Measurements from ENCODE around the gene CBL.
"Not testable (repeated sequence)": the region's sequence is repeated elsewhere in the genome, so short reads cannot be mapped to it uniquely, and the experiment has no call there.

Gene CBL

GRCh38 chr11:119222891-119223290 lies 16.8 kb downstream of the CBL start:
- TF ChIP-seq ZFX (IDR thresholded peaks at IDR 0.05; ENCODE audit: borderline replicate concordance) (no peak), CTCF (IDR thresholded peaks at IDR 0.05) (no peak)
- no peak overlapping the region for H3K27ac ChIP-seq

- TF ChIP-seq CTCF (IDR thresholded peaks at IDR 0.05) (no peak), ZFX (IDR thresholded peaks at IDR 0.05; ENCODE audit: borderline replicate concordance) (no peak)
- H3K27ac ChIP-seq, result no peak overlapping the region
Measured at GRCh38 chr11:119223856-119224255, 17.7 kb downstream of the CBL start.

GRCh38 chr11:119228535-119229287 lies 22.6 kb downstream of the CBL start:
- not testable (repeated sequence) for H3K27ac ChIP-seq

GRCh38 chr11:119229288-119229672 lies 23.1 kb downstream of the CBL start:
- TF ChIP-seq ZFX (IDR thresholded peaks at IDR 0.05; ENCODE audit: borderline replicate concordance) (no peak), CTCF (IDR thresholded peaks at IDR 0.05) (no peak)
- H3K27ac ChIP-seq, result no peak overlapping the region

GRCh38 chr11:119229741-119230140 lies 23.6 kb downstream of the CBL start:
- H3K27ac ChIP-seq, result no peak overlapping the region
- TF ChIP-seq ZFX (IDR thresholded peaks at IDR 0.05; ENCODE audit: borderline replicate concordance) (no peak), CTCF (IDR thresholded peaks at IDR 0.05) (no peak)

GRCh38 chr11:119236490-119236889 lies 30.4 kb downstream of the CBL start:
- no peak for TF ChIP-seq CTCF (IDR thresholded peaks at IDR 0.05)
- TF ChIP-seq ZFX (IDR thresholded peaks at IDR 0.05; ENCODE audit: borderline replicate concordance), result no peak
- H3K27ac ChIP-seq, result no peak overlapping the region

GRCh38 chr11:119236891-119237290 lies 30.8 kb downstream of the CBL start:
- H3K27ac ChIP-seq, result no peak overlapping the region
- no peak for TF ChIP-seq ZFX (IDR thresholded peaks at IDR 0.05; ENCODE audit: borderline replicate concordance)
- TF ChIP-seq CTCF (IDR thresholded peaks at IDR 0.05), result no peak

- TF ChIP-seq CTCF (IDR thresholded peaks at IDR 0.05) (no peak), ZFX (IDR thresholded peaks at IDR 0.05; ENCODE audit: borderline replicate concordance) (no peak)
- H3K27ac ChIP-seq, result no peak overlapping the region
Measured at GRCh38 chr11:119237515-119237914, 31.4 kb downstream of the CBL start.
